ENCODE data around the gene NFATC2. TPM values are rescaled to one million over a fixed set of nuclear protein-coding genes. Genes with fewer than 3 reads are reported as not detected.
A peak's percentile ranks its signal among the peaks of the same experiment; 100 is the strongest.

Gene NFATC2
- polyA plus RNA-seq, 1 of the 3 experiments (the other 2 are of a cell fraction): 0.36 TPM

DNA sequence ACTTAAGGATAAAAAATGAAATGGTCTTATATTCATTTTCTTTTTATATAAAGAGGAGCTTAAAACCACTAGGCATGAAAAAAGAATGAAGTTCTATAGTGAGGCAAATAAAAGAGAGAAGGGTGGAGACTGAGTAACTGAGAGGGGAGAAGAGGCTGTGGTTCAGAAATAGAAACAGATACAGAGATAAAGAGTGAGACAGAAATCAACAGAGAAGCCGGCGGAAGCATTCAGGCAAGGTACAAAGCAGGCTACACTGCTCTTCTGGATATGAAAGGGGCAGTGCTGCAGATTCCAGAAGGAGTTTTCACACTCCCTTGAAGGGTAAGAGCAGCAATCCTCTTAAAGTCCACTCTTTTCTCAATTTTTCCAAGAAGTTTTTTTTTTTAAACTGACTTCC is 29.9 kb downstream of the NFATC2 start:
- 68% methylated on average over 2 of the region's 2 CpGs for WGBS (ENCODE audit: low lambda C conversion rate)
- no peak overlapping the region for H2AFZ ChIP-seq (ENCODE audit: low read depth)
- TF ChIP-seq FOSL2 (IDR thresholded peaks at IDR 0.05; ENCODE audit: borderline replicate concordance, low read depth) (no peak), EP300 (IDR thresholded peaks at IDR 0.05; ENCODE audit: borderline replicate concordance in 1 of 2, low read depth in 1 of 2, low read length in 1 of 2) (no peak), NFIC (IDR thresholded peaks at IDR 0.05; ENCODE audit: borderline replicate concordance) (no peak)
- TF ChIP-seq, protein P1, sequence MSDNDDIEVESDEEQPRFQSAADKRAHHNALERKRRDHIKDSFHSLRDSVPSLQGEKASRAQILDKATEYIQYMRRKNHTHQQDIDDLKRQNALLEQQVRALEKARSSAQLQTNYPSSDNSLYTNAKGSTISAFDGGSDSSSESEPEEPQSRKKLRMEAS (IDR thresholded peaks at IDR 0.05; ENCODE audit: low read depth): no peak
- no peaks in the 10 kb centered on the region for H3K36me3 ChIP-seq (replicated peaks in 1 of 2; ENCODE audit: control insufficient read depth in 1 of 2, insufficient read depth in 2 of 2, low read length in 1 of 2)
- peaks cover 7% of the 10 kb centered on the region for H3F3A ChIP-seq (replicated peaks; ENCODE audit: insufficient read depth)
- no peaks in the 10 kb centered on the region; a peak in 1 of 4 replicates for H3K4me1 ChIP-seq (ENCODE audit: control insufficient read depth in 1 of 2, insufficient read depth in 2 of 2, low read depth in 1 of 2, low read length in 1 of 2)
- ChIA-PET POLR2A (no interaction called here), CTCF (no interaction called here)
- no peaks in the 10 kb centered on the region; the same call in 1 of the 2 replicates for H3K79me2 ChIP-seq (ENCODE audit: insufficient read depth)
- no peak overlapping the region for H3K4me2 ChIP-seq
- H3K27ac ChIP-seq (ENCODE audit: low read depth in 2 of 2, low read length in 1 of 2): peak overlapping the region in 1 of 2 experiments; percentile 12; a peak in 1 of 4 replicates
- no peak overlapping the region for H3K4me3 ChIP-seq (ENCODE audit: low read depth in 2 of 2, low read length in 1 of 2)
- H3K9me3 ChIP-seq: no peaks in the 10 kb centered on the region
- no peak overlapping the region for H3K9ac ChIP-seq
- no peak for DNase-seq
- no peaks in the 10 kb centered on the region for H4K20me1 ChIP-seq (ENCODE audit: insufficient read depth)
- H3K27me3 ChIP-seq (ENCODE audit: insufficient read depth): no peaks in the 10 kb centered on the region
- no peaks in the 10 kb centered on the region for H3K9me2 ChIP-seq

DNA sequence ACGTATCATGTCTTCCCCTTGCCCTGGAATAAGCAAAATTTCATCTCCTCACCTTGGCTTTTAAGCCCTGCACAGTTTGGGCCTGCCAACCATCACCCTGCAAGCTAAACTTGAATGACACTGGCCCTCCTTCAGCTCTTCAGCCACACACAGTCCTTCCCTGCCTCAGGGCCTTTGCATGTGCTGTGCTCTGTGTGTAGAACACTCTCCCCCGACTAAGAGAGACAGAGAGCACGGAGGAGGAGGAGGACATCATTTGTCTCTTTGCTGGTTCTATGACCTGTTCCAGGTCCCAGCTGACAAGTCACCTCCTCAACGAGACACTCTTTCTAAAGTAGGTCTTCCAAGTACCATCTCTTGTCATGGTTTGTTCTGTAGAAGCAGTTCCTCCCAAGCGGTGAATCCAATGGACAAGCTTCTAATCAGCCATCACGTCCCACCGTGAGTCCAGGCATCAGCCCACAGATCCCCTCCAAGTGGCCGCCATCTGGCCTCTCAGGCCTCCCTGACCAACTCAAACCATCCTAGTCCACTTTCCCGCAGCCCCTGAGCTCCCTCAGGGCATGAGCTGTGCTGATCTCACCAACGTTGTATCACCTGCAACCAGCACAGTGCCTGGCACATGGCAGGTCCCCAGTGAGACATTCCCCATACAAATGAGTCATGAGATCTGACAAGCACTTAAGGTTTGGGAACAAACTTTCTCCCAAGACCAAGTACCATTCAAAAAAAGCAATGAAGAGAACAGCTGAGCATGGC is 30.5 kb downstream of the NFATC2 start:
- ChIA-PET CTCF (interaction anchor here (0.9 kb wide), 1 partner anchor 83 kb away, joined by 3 read pairs; no protein-coding TSS in a partner anchor), POLR2A (no interaction called here)
- Histone ChIP-seq H2AFZ (ENCODE audit: low read depth) (no peak overlapping the region), H3K4me1 (ENCODE audit: control insufficient read depth in 1 of 2, insufficient read depth in 2 of 2, low read depth in 1 of 2, low read length in 1 of 2) (no peaks in the 10 kb centered on the region; a peak in 1 of 4 replicates), H3K9ac (no peak overlapping the region), H3K79me2 (ENCODE audit: insufficient read depth) (no peaks in the 10 kb centered on the region; the same call in 1 of the 2 replicates), H3K4me2 (no peak overlapping the region), H3F3A (replicated peaks; ENCODE audit: insufficient read depth) (peaks cover 7% of the 10 kb centered on the region), H3K36me3 (replicated peaks in 1 of 2; ENCODE audit: control insufficient read depth in 1 of 2, insufficient read depth in 2 of 2, low read length in 1 of 2) (no peaks in the 10 kb centered on the region), H3K27me3 (ENCODE audit: insufficient read depth) (no peaks in the 10 kb centered on the region), H3K4me3 (ENCODE audit: low read depth in 2 of 2, low read length in 1 of 2) (no peak overlapping the region), H3K9me3 (no peaks in the 10 kb centered on the region), H3K9me2 (no peaks in the 10 kb centered on the region), H4K20me1 (ENCODE audit: insufficient read depth) (no peaks in the 10 kb centered on the region), H3K27ac (ENCODE audit: low read depth in 2 of 2, low read length in 1 of 2) (peak overlapping the region in 1 of 2 experiments; percentile 12; a peak in 1 of 4 replicates)
- no peak for DNase-seq
- 87% methylated on average over 10 of the region's 10 CpGs for WGBS (ENCODE audit: low lambda C conversion rate)
- TF ChIP-seq, protein P2, sequence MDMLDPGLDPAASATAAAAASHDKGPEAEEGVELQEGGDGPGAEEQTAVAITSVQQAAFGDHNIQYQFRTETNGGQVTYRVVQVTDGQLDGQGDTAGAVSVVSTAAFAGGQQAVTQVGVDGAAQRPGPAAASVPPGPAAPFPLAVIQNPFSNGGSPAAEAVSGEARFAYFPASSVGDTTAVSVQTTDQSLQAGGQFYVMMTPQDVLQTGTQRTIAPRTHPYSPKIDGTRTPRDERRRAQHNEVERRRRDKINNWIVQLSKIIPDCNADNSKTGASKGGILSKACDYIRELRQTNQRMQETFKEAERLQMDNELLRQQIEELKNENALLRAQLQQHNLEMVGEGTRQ (IDR thresholded peaks at IDR 0.05; ENCODE audit: borderline replicate concordance, low read depth, low read length): no peak
- TF ChIP-seq RXRA (IDR thresholded peaks at IDR 0.05; ENCODE audit: borderline replicate concordance, low read depth) (no peak), TAF1 (IDR thresholded peaks at IDR 0.05; ENCODE audit: borderline replicate concordance, low read depth, low read length) (no peak), NFIC (IDR thresholded peaks at IDR 0.05; ENCODE audit: borderline replicate concordance) (no peak), NRF1 (IDR thresholded peaks at IDR 0.05; ENCODE audit: low read depth, low read length) (no peak), CHD2 (IDR thresholded peaks at IDR 0.05; ENCODE audit: low read length, partially characterized antibody) (no peak), SMC3 (IDR thresholded peaks at IDR 0.05; ENCODE audit: low read depth, low read length) (no peak), RCOR1 (IDR thresholded peaks at IDR 0.05; ENCODE audit: low read length) (no peak), SIN3A (IDR thresholded peaks at IDR 0.05; ENCODE audit: borderline replicate concordance, low read depth, low read length) (no peak), GATA2 (CRISPR knock-in tag; IDR thresholded peaks at IDR 0.05) (no peak), TCF12 (IDR thresholded peaks at IDR 0.05) (no peak), TEAD4 (IDR thresholded peaks at IDR 0.05; ENCODE audit: borderline replicate concordance, insufficient read depth) (no peak), MEF2A (IDR thresholded peaks at IDR 0.05; ENCODE audit: borderline replicate concordance, low read depth) (no peak), RFX5 (IDR thresholded peaks at IDR 0.05; ENCODE audit: low read length) (no peak)
- TF ChIP-seq, protein P3, sequence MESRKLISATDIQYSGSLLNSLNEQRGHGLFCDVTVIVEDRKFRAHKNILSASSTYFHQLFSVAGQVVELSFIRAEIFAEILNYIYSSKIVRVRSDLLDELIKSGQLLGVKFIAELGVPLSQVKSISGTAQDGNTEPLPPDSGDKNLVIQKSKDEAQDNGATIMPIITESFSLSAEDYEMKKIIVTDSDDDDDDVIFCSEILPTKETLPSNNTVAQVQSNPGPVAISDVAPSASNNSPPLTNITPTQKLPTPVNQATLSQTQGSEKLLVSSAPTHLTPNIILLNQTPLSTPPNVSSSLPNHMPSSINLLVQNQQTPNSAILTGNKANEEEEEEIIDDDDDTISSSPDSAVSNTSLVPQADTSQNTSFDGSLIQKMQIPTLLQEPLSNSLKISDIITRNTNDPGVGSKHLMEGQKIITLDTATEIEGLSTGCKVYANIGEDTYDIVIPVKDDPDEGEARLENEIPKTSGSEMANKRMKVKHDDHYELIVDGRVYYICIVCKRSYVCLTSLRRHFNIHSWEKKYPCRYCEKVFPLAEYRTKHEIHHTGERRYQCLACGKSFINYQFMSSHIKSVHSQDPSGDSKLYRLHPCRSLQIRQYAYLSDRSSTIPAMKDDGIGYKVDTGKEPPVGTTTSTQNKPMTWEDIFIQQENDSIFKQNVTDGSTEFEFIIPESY (IDR thresholded peaks at IDR 0.05; ENCODE audit: borderline replicate concordance, low read depth): no peak
- TF ChIP-seq, protein P1 (IDR thresholded peaks at IDR 0.05; ENCODE audit: low read depth): no peak
